ENCODE data around the gene CERS1. TPM values are rescaled to one million over a fixed set of nuclear protein-coding genes. Genes with fewer than 3 reads are reported as not detected.

The CERS1 gene
- total RNA-seq, 1 experiment from 2014 or later, result 0.96 TPM

- H2AFZ ChIP-seq (ENCODE audit: low read depth, low read length, poor library complexity, severe bottlenecking), result no peak overlapping the region
- intact Hi-C loops (cut with micrococcal nuclease), result no loop called here
Observed at GRCh38 chr19:18868380-18869022, 27.5 kb downstream of the CERS1 start.

More at GRCh38 chr19:18868380-18869022, 27.5 kb downstream of the CERS1 start:
- no TSS peak for BruUV-seq (replicated peaks)
- Histone ChIP-seq H3K4me3 (replicated peaks in 1 of 2; ENCODE audit: low read depth in 1 of 2, low read length in 2 of 2) (no peak overlapping the region), H3K4me2 (ENCODE audit: low read length) (no peak overlapping the region), H3K79me2 (ENCODE audit: insufficient read depth, low read length) (no peaks in the 10 kb centered on the region; the same call in 1 of the 2 replicates), H3K27me3 (ENCODE audit: insufficient read depth, low read length) (no peaks in the 10 kb centered on the region), H3K9me3 (ENCODE audit: control insufficient read depth in 1 of 2, insufficient read depth in 1 of 2, low read depth in 1 of 2, low read length in 2 of 2) (no peaks in the 10 kb centered on the region), H4K20me1 (ENCODE audit: insufficient read depth) (no peaks in the 10 kb centered on the region), H3K27ac (ENCODE audit: low read depth, low read length) (peak overlapping the region; percentile 17), H3K36me3 (ENCODE audit: control insufficient read depth in 1 of 2, insufficient read depth in 2 of 2, low read length in 2 of 2) (peaks cover 20 to 34% of the 10 kb centered on the region in 2 experiments), H3K4me1 (ENCODE audit: control insufficient read depth in 1 of 2, insufficient read depth in 2 of 2, low read length in 2 of 2) (0 out of 4 replicates have a peak, but pooled peaks cover 0 to 2% of the 10 kb centered on the region in 2 experiments), H3K9me2 (ENCODE audit: insufficient read depth) (no peaks in the 10 kb centered on the region), H3K9ac (ENCODE audit: low read length) (no peak overlapping the region)
- ChIA-PET CTCF (no interaction called here), POLR2A (no interaction called here), RAD21 (ENCODE audit: low non-redundant PET in 1 of 2, low total read pairs in 2 of 2, uncharacterized antibody in 2 of 2, unreplicated experiment in 2 of 2) (no interaction called here)
- TF ChIP-seq CBX3 (IDR thresholded peaks at IDR 0.05; ENCODE audit: low read depth) (no peak), SIN3A (IDR thresholded peaks at IDR 0.05; ENCODE audit: low read depth) (no peak), ATF3 (IDR thresholded peaks at IDR 0.05) (no peak), ZFX (IDR thresholded peaks at IDR 0.05) (no peak), EGR1 (IDR thresholded peaks at IDR 0.05; ENCODE audit: low read depth) (no peak), TCF7L2 (IDR thresholded peaks at IDR 0.05; ENCODE audit: borderline replicate concordance, extremely low read depth, insufficient read depth, insufficient read length) (no peak), CEBPB (IDR thresholded peaks at IDR 0.05; ENCODE audit: low read depth) (no peak), SP1 (IDR thresholded peaks at IDR 0.05; ENCODE audit: low read depth) (no peak), JUND (IDR thresholded peaks at IDR 0.05) (no peak), EZH2 (IDR thresholded peaks at IDR 0.05) (no peak), FOSL1 (IDR thresholded peaks at IDR 0.05; ENCODE audit: low read depth) (no peak), RAD21 (IDR thresholded peaks at IDR 0.05; ENCODE audit: low read depth) (no peak), SRF (IDR thresholded peaks at IDR 0.05; ENCODE audit: low read depth) (no peak), MAX (IDR thresholded peaks at IDR 0.05) (no peak), REST (IDR thresholded peaks at IDR 0.05; ENCODE audit: low read depth) (no peak), EZH2phosphoT487 (IDR thresholded peaks at IDR 0.05; ENCODE audit: borderline replicate concordance) (no peak), YY1 (IDR thresholded peaks at IDR 0.05; ENCODE audit: extremely low read depth, insufficient replicate concordance, low read depth, low read length) (no peak), POLR2A (IDR thresholded peaks at IDR 0.05; ENCODE audit: borderline replicate concordance, extremely low read depth, insufficient read depth, insufficient read length) (no peak)
- TF ChIP-seq, protein P1, sequence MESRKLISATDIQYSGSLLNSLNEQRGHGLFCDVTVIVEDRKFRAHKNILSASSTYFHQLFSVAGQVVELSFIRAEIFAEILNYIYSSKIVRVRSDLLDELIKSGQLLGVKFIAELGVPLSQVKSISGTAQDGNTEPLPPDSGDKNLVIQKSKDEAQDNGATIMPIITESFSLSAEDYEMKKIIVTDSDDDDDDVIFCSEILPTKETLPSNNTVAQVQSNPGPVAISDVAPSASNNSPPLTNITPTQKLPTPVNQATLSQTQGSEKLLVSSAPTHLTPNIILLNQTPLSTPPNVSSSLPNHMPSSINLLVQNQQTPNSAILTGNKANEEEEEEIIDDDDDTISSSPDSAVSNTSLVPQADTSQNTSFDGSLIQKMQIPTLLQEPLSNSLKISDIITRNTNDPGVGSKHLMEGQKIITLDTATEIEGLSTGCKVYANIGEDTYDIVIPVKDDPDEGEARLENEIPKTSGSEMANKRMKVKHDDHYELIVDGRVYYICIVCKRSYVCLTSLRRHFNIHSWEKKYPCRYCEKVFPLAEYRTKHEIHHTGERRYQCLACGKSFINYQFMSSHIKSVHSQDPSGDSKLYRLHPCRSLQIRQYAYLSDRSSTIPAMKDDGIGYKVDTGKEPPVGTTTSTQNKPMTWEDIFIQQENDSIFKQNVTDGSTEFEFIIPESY (IDR thresholded peaks at IDR 0.05; ENCODE audit: extremely low read depth, insufficient replicate concordance, low read length), result no peak
- TF ChIP-seq, protein P2, sequence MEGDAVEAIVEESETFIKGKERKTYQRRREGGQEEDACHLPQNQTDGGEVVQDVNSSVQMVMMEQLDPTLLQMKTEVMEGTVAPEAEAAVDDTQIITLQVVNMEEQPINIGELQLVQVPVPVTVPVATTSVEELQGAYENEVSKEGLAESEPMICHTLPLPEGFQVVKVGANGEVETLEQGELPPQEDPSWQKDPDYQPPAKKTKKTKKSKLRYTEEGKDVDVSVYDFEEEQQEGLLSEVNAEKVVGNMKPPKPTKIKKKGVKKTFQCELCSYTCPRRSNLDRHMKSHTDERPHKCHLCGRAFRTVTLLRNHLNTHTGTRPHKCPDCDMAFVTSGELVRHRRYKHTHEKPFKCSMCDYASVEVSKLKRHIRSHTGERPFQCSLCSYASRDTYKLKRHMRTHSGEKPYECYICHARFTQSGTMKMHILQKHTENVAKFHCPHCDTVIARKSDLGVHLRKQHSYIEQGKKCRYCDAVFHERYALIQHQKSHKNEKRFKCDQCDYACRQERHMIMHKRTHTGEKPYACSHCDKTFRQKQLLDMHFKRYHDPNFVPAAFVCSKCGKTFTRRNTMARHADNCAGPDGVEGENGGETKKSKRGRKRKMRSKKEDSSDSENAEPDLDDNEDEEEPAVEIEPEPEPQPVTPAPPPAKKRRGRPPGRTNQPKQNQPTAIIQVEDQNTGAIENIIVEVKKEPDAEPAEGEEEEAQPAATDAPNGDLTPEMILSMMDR (IDR thresholded peaks at IDR 0.05 in 2 of 3, conservative IDR thresholded peaks at IDR 0.05 in 1 of 3; ENCODE audit: borderline replicate concordance in 1 of 3, insufficient read depth in 1 of 3, low read depth in 2 of 3, low read length in 2 of 3), result no peak
- no peak for DNase-seq (ENCODE audit: low read depth, low spot score)
- ATAC-seq, result no peak

Data from HCT116 (cell line).